ENCODE data around the gene OR51D1. TPM values are rescaled to one million over a fixed set of nuclear protein-coding genes. Genes with fewer than 3 reads are reported as not detected.

The OR51D1 gene
- total RNA-seq, 4 donors from 2014 or later = not detected

- no peaks in the 10 kb centered on the region for H3K36me3 ChIP-seq
- H3K27me3 ChIP-seq = no peaks in the 10 kb centered on the region
- no peaks in the 10 kb centered on the region for H3K9me3 ChIP-seq
- H3K4me3 ChIP-seq = no peak overlapping the region
- no peak overlapping the region for H3K27ac ChIP-seq
- DNase-seq (ENCODE audit: low spot score in 2 of 2) = no peak
- no peaks in the 10 kb centered on the region for H3K4me1 ChIP-seq
- WGBS = 21% methylated on average over 3 of the region's 3 CpGs
- TF ChIP-seq CTCF (IDR thresholded peaks at IDR 0.05) (no peak), EP300 (IDR thresholded peaks at IDR 0.05) (no peak)
Measured at GRCh38 chr11:4664786-4665185, 27.5 kb downstream of the OR51D1 start.

GRCh38 chr11:4665424-4665823, 28.1 kb downstream of the OR51D1 start:
- Histone ChIP-seq H3K4me3 (no peak overlapping the region), H3K27me3 (no peaks in the 10 kb centered on the region), H3K9me3 (no peaks in the 10 kb centered on the region), H3K36me3 (no peaks in the 10 kb centered on the region), H3K4me1 (no peaks in the 10 kb centered on the region), H3K27ac (no peak overlapping the region)
- TF ChIP-seq POLR2AphosphoS5 (IDR thresholded peaks at IDR 0.05) (no peak), EP300 (IDR thresholded peaks at IDR 0.05) (no peak), CTCF (IDR thresholded peaks at IDR 0.05) (no peak), POLR2A (IDR thresholded peaks at IDR 0.05) (no peak)
- no peak for DNase-seq (ENCODE audit: low spot score in 2 of 2)
- WGBS = 78% methylated on average over 2 of the region's 2 CpGs

- Histone ChIP-seq H3K4me3 (no peak overlapping the region), H3K27me3 (no peaks in the 10 kb centered on the region), H3K9me3 (no peaks in the 10 kb centered on the region), H3K27ac (no peak overlapping the region), H3K36me3 (no peaks in the 10 kb centered on the region), H3K4me1 (no peaks in the 10 kb centered on the region)
- no peak for DNase-seq (ENCODE audit: low spot score in 2 of 2)
- 74% methylated on average over 2 of the region's 2 CpGs for WGBS
- TF ChIP-seq POLR2A (IDR thresholded peaks at IDR 0.05) (no peak), CTCF (IDR thresholded peaks at IDR 0.05) (no peak), POLR2AphosphoS5 (IDR thresholded peaks at IDR 0.05) (no peak), EP300 (IDR thresholded peaks at IDR 0.05) (no peak)
Measured at GRCh38 chr11:4671741-4672140, 34.5 kb downstream of the OR51D1 start.

- Histone ChIP-seq H3K4me1 (no peaks in the 10 kb centered on the region), H3K36me3 (no peaks in the 10 kb centered on the region), H3K4me3 (no peak overlapping the region), H3K27ac (no peak overlapping the region), H3K9me3 (no peaks in the 10 kb centered on the region), H3K27me3 (no peaks in the 10 kb centered on the region)
- DNase-seq (ENCODE audit: low spot score in 2 of 2) = no peak
- TF ChIP-seq CTCF (IDR thresholded peaks at IDR 0.05) (no peak), EP300 (IDR thresholded peaks at IDR 0.05) (no peak), POLR2AphosphoS5 (IDR thresholded peaks at IDR 0.05) (no peak), POLR2A (IDR thresholded peaks at IDR 0.05) (no peak)
- whole genome bisulfite sequencing = 30% methylated on average over 3 of the region's 3 CpGs
Measured at GRCh38 chr11:4672470-4672869, 35.2 kb downstream of the OR51D1 start.

GRCh38 chr11:4673781-4674180, 36.5 kb downstream of the OR51D1 start:
- Histone ChIP-seq H3K9me3 (no peaks in the 10 kb centered on the region), H3K4me3 (no peak overlapping the region), H3K36me3 (no peaks in the 10 kb centered on the region), H3K27ac (no peak overlapping the region), H3K4me1 (no peaks in the 10 kb centered on the region), H3K27me3 (no peaks in the 10 kb centered on the region)
- DNase-seq (ENCODE audit: low spot score in 2 of 2) = no peak
- no peak for TF ChIP-seq EP300 (IDR thresholded peaks at IDR 0.05)
- TF ChIP-seq POLR2A (IDR thresholded peaks at IDR 0.05) = no peak
- TF ChIP-seq CTCF (IDR thresholded peaks at IDR 0.05) = no peak
- no peak for TF ChIP-seq POLR2AphosphoS5 (IDR thresholded peaks at IDR 0.05)
- 74% methylated on average over 2 of the region's 2 CpGs for WGBS

Data from suprapubic skin (tissue), 4 donors.